IMR-90 (cell line): ENCODE data around the gene CCDC148. TPM values are rescaled to one million over a fixed set of nuclear protein-coding genes. Genes with fewer than 3 reads are reported as not detected.

Experiments used
- ATAC-seq: fragments of 200-7000 bp; cut with Tn5 transposase; 2 replicates; pipeline ENCODE4 v1.9.1; 2020; ENCODE audit warnings: low read depth, mild to moderate bottlenecking, moderate library complexity
- BruUV-seq: library from RNA; stranded (reverse); fragments of 400-500 nt; replicated peaks from 2 replicates; lab custom pipeline; 2021; lab: Mats Ljungman, UMichigan
- CTCF ChIA-PET: fragments of 300-600 bp; formaldehyde crosslinking; extraction: SDS; loops from one replicate; lab custom pipeline; 2021; ENCODE audit warnings: antibody characterized with exemption; lab: Yijun Ruan, JAX
- POLR2A ChIA-PET: fragments of 300-600 bp; sonication (Branson Sonifier 250); formaldehyde crosslinking; loops from one replicate; lab custom pipeline; 2022; ENCODE audit warnings: antibody characterized with exemption; ENCODE audit not compliant: unreplicated experiment; lab: Charles Lee
- DNase-seq: peaks from one replicate; pipeline ENCODE4 v3.0.0; 2013
- H2AFZ ChIP-seq: replicated peaks from 2 replicates; pipeline ENCODE3; 2013; ENCODE audit warnings: low read length, mild to moderate bottlenecking; ENCODE audit not compliant: poor library complexity
- H2AK5ac ChIP-seq: 2 replicates; pipeline ENCODE4 v1.6.1; 2013; ENCODE audit warnings: low read depth, low read length, inconsistent platforms
- H2AK9ac ChIP-seq: replicated peaks from 2 replicates; pipeline ENCODE3; 2013; ENCODE audit warnings: mild to moderate bottlenecking, low read depth, low read length, moderate library complexity; ENCODE audit not compliant: poor library complexity
- H2BK120ac ChIP-seq: 2 replicates; pipeline ENCODE4 v1.6.1; 2013; ENCODE audit warnings: low read depth, low read length, inconsistent platforms
- H2BK15ac ChIP-seq: 3 replicates; pipeline ENCODE4 v1.6.1; 2013; ENCODE audit warnings: low read depth, low read length, inconsistent platforms
- H2BK20ac ChIP-seq: 2 replicates; pipeline ENCODE4 v1.6.1; 2013; ENCODE audit warnings: low read depth, mild to moderate bottlenecking, inconsistent platforms, low read length, moderate library complexity
- H2BK5ac ChIP-seq: 2 replicates; pipeline ENCODE4 v1.6.1; 2013; ENCODE audit warnings: mild to moderate bottlenecking, low read depth, low read length, inconsistent platforms; ENCODE audit not compliant: poor library complexity, severe bottlenecking
- H3K14ac ChIP-seq: replicated peaks from 2 replicates; pipeline ENCODE4 v1.6.1; 2013; ENCODE audit warnings: low read depth, low read length, inconsistent platforms
- H3K18ac ChIP-seq: 2 replicates; pipeline ENCODE4 v1.6.1; 2013; ENCODE audit warnings: low read depth, low read length, control low read depth
- H3K23ac ChIP-seq: 2 replicates; pipeline ENCODE4 v1.6.1; 2013; ENCODE audit warnings: low read depth, low read length, inconsistent platforms
- H3K27ac ChIP-seq: 2 replicates; pipeline ENCODE4 v1.5.1; 2013; ENCODE audit warnings: mild to moderate bottlenecking, control low read depth, low read length; ENCODE audit not compliant: insufficient read depth
- H3K27me3 ChIP-seq: 2 replicates; pipeline ENCODE4 v1.6.1; 2013; ENCODE audit warnings: low read length; ENCODE audit not compliant: control insufficient read depth, insufficient read depth
- H3K36me3 ChIP-seq: 2 replicates; pipeline ENCODE4 v1.6.1; 2013; ENCODE audit warnings: low read length, mixed read lengths; ENCODE audit not compliant: control insufficient read depth, insufficient read depth
- H3K4ac ChIP-seq: 2 replicates; pipeline ENCODE4 v1.6.1; 2013; ENCODE audit warnings: low read depth, low read length, inconsistent platforms
- H3K4me1 ChIP-seq: 2 replicates; pipeline ENCODE4 v1.6.1; 2013; ENCODE audit warnings: low read length, mixed read lengths; ENCODE audit not compliant: control insufficient read depth, insufficient read depth
- H3K4me2 ChIP-seq: 2 replicates; pipeline ENCODE4 v1.6.1; 2013; ENCODE audit warnings: low read depth, mild to moderate bottlenecking, control low read depth, low read length, moderate library complexity
- H3K4me3 ChIP-seq: 2 replicates; pipeline ENCODE4 v1.5.1; 2013; ENCODE audit warnings: low read depth, mild to moderate bottlenecking, control low read depth, low read length, moderate library complexity; ENCODE audit not compliant: insufficient read depth
- H3K56ac ChIP-seq: 2 replicates; pipeline ENCODE4 v1.6.1; 2013; ENCODE audit warnings: low read length, inconsistent platforms; ENCODE audit not compliant: insufficient read depth; ENCODE audit errors: extremely low read depth
- H3K79me1 ChIP-seq, 2 experiments: 2 replicates each; pipeline ENCODE4 v1.6.1; 2013; ENCODE audit warnings: low read length in 2 of 2, inconsistent platforms in 1 of 2, low read depth in 1 of 2
- H3K9ac ChIP-seq: 2 replicates; pipeline ENCODE4 v1.6.1; 2013; ENCODE audit warnings: low read depth, low read length, control low read depth
- H3K9me1 ChIP-seq: 2 replicates; pipeline ENCODE4 v1.6.1; 2013; ENCODE audit warnings: low read length, inconsistent platforms; ENCODE audit not compliant: insufficient read depth
- H3K9me3 ChIP-seq: 2 replicates; pipeline ENCODE4 v1.6.1; 2013; ENCODE audit warnings: low read length; ENCODE audit not compliant: control insufficient read depth, insufficient read depth
- H4K20me1 ChIP-seq: 2 replicates; pipeline ENCODE4 v1.6.1; 2013; ENCODE audit warnings: low read length, inconsistent platforms; ENCODE audit not compliant: insufficient read depth
- H4K5ac ChIP-seq: 2 replicates; pipeline ENCODE4 v1.6.1; 2013; ENCODE audit warnings: mild to moderate bottlenecking, low read depth, low read length, control low read depth
- H4K8ac ChIP-seq, 2 experiments: 2 replicates each; pipeline ENCODE4 v1.6.1; 2013; ENCODE audit warnings: low read depth in 2 of 2, low read length in 2 of 2, control low read depth in 1 of 2, inconsistent platforms in 1 of 2
- H4K91ac ChIP-seq: 2 replicates; pipeline ENCODE4 v1.6.1; 2013; ENCODE audit warnings: low read depth, low read length, inconsistent platforms; ENCODE audit not compliant: insufficient read depth
- BHLHE40 ChIP-seq: fragments of 150-350 bp; IDR thresholded peaks from 2 replicates; pipeline ENCODE4 v1.6.1; 2016; ENCODE audit warnings: mild to moderate bottlenecking, low read depth, low read length
- CEBPB ChIP-seq: IDR thresholded peaks from 2 replicates; pipeline ENCODE4 v1.6.1; 2012; ENCODE audit warnings: low read depth, low read length, improper control_type of control experiment
- CHD1 ChIP-seq: IDR thresholded peaks from 2 replicates; pipeline ENCODE4 v1.6.1; 2012; ENCODE audit warnings: low read depth, low read length, improper control_type of control experiment
- FOS ChIP-seq: fragments of 150-350 bp; IDR thresholded peaks from 2 replicates; pipeline ENCODE4 v1.6.1; 2016; ENCODE audit warnings: low read depth, low read length
- MXI1 ChIP-seq: IDR thresholded peaks from 2 replicates; pipeline ENCODE4 v1.6.1; 2012; ENCODE audit warnings: low read depth, mild to moderate bottlenecking, low read length, moderate library complexity, borderline replicate concordance
- NFE2L2 ChIP-seq: fragments of 150-350 bp; IDR thresholded peaks from 2 replicates; pipeline ENCODE4 v1.6.1; 2016; ENCODE audit warnings: low read depth, mild to moderate bottlenecking, low read length
- WGBS, 2 experiments: methylation state at CpG; one replicate each; pipeline versions ENCODE4 v1.1.5 to v1.1.7; 2013; ENCODE audit warnings: missing lambda C conversion rate in 2 of 2; ENCODE audit not compliant: insufficient read length in 1 of 2; ENCODE audit errors: extremely low coverage in 2 of 2; 5-methylcytosine and 5-hydroxymethylcytosine counted together
- dilution Hi-C: fragments of 300-500 bp; cut with HindIII; formaldehyde crosslinking; loops from one replicate; pipeline ENCODE4 v1.14.3; 2018; ENCODE audit warnings: low sequenced_read_pairs; ENCODE audit not compliant: unreplicated experiment
- in situ Hi-C: fragments of 300-500 bp; cut with MboI; formaldehyde crosslinking; loops from 3 replicates; pipeline ENCODE4 v1.14.3; 2019; ENCODE audit warnings: low sequenced_read_pairs, inconsistent platforms, mixed read lengths
- intact Hi-C: fragments of 100-400 bp; cut with micrococcal nuclease; formaldehyde crosslinking; loops from 2 replicates; pipeline ENCODE4 v1.10.0; 2022
- polyA plus RNA-seq, 3 experiments: library from polyadenylated mRNA; depleted of rRNA; stranded (reverse); fragments of >200 nt; gene quantifications; 2 replicates each; pipeline ENCODE4 v1.2.3, GENCODE V29; 2012; ENCODE audit warnings: low replicate concordance in 1 of 3
- total RNA-seq: library from RNA; depleted of rRNA; stranded (reverse); fragments of >200 nt; gene quantifications from 2 replicates; pipeline ENCODE4 v1.2.3, GENCODE V29; 2012
- TF ChIP-seq, protein P1 (sequence below): conservative IDR thresholded peaks from 2 replicates; pipeline ENCODE4 v1.5.1; 2012; ENCODE audit warnings: mild to moderate bottlenecking, low read depth, low read length, improper control_type of control experiment

CCDC148 gene
- total and polyA plus RNA-seq, 2 of the 4 experiments (the other 2 are of a cell fraction): 0.18 to 0.31 TPM

DNA sequence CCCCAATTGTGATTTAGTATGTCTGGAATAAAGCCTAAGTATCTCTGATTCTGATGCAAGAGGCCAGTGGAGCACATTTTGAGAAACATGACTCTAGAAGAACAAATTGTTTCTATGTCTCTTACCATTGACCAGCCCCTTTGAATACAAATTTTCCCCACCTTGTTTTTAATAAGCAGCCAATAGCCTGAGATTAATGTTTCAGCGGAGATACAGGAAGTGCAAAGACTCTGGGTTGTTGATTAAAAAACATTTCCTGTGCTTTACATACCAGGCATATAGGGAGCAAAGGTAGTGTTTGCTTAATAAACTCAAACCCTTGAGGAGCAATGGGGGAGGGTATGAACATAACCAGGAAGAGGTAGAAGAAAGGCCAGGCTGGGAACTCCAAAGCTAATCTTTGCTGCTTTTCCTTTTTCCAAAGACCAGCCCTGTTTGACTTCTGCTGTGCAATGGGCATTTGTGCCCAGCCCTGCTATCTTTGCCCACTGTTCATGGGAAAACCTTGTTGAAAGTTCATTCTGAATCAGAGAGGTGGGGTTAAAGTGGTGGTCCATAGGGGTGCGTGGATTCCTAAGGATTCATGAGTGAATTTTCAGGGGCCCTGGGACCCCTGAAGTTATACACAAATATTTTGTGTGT, 325.6 kb downstream of the CCDC148 start:
- Histone ChIP-seq H2BK20ac (no peak overlapping the region), H3K27me3 (peaks cover 4% of the 10 kb centered on the region; the same call in 1 of the 2 replicates), H3K23ac (no peak overlapping the region), H3K4ac (no peak overlapping the region), H3K36me3 (no peaks in the 10 kb centered on the region), H2BK15ac (no peak overlapping the region), H3K56ac (no peak overlapping the region), H3K18ac (no peak overlapping the region), H3K14ac (no peak overlapping the region), H2BK5ac (no peak overlapping the region), H2BK120ac (no peak overlapping the region), H4K20me1 (no peaks in the 10 kb centered on the region), H3K4me3 (no peak overlapping the region), H3K9me3 (no peaks in the 10 kb centered on the region), H3K9ac (no peak overlapping the region), H4K91ac (no peak overlapping the region), H2AK9ac (no peak overlapping the region), H3K9me1 (no peaks in the 10 kb centered on the region), H2AK5ac (no peak overlapping the region), H3K27ac (no peak overlapping the region), H3K4me1 (no peaks in the 10 kb centered on the region), H3K4me2 (no peak overlapping the region), H2AFZ (no peak overlapping the region), H4K8ac (no peak overlapping the region), H4K5ac (no peak overlapping the region), H3K79me1 (no peaks in the 10 kb centered on the region)
- intact Hi-C loops: no loop called here
- ChIA-PET POLR2A (no interaction called here), CTCF (no interaction called here)
- no CpG with 5 or more reads among the region's 2 CpGs for whole genome bisulfite sequencing, 2 experiments
- BruUV-seq: no TSS peak
- TF ChIP-seq, protein P1, sequence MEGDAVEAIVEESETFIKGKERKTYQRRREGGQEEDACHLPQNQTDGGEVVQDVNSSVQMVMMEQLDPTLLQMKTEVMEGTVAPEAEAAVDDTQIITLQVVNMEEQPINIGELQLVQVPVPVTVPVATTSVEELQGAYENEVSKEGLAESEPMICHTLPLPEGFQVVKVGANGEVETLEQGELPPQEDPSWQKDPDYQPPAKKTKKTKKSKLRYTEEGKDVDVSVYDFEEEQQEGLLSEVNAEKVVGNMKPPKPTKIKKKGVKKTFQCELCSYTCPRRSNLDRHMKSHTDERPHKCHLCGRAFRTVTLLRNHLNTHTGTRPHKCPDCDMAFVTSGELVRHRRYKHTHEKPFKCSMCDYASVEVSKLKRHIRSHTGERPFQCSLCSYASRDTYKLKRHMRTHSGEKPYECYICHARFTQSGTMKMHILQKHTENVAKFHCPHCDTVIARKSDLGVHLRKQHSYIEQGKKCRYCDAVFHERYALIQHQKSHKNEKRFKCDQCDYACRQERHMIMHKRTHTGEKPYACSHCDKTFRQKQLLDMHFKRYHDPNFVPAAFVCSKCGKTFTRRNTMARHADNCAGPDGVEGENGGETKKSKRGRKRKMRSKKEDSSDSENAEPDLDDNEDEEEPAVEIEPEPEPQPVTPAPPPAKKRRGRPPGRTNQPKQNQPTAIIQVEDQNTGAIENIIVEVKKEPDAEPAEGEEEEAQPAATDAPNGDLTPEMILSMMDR: no peak
- no peak for TF ChIP-seq FOS
- TF ChIP-seq NFE2L2: no peak
- no peak for TF ChIP-seq BHLHE40
- TF ChIP-seq MXI1: no peak
- TF ChIP-seq CHD1: no peak
- no peak for TF ChIP-seq CEBPB
- in situ Hi-C loops: no loop called here
- ATAC-seq (no peak), DNase-seq (no peak)
- dilution Hi-C loops: no loop called here
